DMS114 treated with DMSO at 0.1 percent for 48 hours (cell line): ENCODE results near the gene ACP4.
A peak's percentile ranks its signal among the peaks of the same experiment; 100 is the strongest.
"Not testable (repeated sequence)": the region's sequence is repeated elsewhere in the genome, so short reads cannot be mapped to it uniquely, and the experiment has no call there.

Experiments used
- DNase-seq: peaks from one replicate; lab custom pipeline; 2025; ENCODE audit not compliant: unreplicated experiment; lab: John Stamatoyannopoulos, UW

ACP4 gene, protein sequence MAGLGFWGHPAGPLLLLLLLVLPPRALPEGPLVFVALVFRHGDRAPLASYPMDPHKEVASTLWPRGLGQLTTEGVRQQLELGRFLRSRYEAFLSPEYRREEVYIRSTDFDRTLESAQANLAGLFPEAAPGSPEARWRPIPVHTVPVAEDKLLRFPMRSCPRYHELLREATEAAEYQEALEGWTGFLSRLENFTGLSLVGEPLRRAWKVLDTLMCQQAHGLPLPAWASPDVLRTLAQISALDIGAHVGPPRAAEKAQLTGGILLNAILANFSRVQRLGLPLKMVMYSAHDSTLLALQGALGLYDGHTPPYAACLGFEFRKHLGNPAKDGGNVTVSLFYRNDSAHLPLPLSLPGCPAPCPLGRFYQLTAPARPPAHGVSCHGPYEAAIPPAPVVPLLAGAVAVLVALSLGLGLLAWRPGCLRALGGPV

DNA sequence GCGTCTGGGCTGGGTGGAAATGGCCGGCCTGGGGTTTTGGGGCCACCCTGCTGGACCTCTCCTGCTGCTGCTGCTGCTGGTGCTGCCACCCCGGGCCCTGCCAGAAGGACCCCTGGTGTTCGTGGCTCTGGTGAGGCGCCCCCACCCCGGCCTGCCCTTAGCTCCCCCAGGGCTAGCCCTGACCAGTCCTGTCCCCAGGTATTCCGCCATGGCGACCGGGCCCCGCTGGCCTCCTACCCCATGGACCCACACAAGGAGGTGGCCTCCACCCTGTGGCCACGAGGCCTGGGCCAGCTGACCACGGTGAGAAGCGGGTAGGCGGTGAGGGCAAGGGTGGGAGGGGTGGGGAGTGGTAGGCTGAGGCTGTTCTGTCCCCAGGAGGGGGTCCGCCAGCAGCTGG is at the start of gene ACP4:
ACP4 (plus strand) TSS at position 20 of the 400 bp plus-strand sequence; CDS start at position 20, 0 bp downstream.
- no peak for DNase-seq

DNA sequence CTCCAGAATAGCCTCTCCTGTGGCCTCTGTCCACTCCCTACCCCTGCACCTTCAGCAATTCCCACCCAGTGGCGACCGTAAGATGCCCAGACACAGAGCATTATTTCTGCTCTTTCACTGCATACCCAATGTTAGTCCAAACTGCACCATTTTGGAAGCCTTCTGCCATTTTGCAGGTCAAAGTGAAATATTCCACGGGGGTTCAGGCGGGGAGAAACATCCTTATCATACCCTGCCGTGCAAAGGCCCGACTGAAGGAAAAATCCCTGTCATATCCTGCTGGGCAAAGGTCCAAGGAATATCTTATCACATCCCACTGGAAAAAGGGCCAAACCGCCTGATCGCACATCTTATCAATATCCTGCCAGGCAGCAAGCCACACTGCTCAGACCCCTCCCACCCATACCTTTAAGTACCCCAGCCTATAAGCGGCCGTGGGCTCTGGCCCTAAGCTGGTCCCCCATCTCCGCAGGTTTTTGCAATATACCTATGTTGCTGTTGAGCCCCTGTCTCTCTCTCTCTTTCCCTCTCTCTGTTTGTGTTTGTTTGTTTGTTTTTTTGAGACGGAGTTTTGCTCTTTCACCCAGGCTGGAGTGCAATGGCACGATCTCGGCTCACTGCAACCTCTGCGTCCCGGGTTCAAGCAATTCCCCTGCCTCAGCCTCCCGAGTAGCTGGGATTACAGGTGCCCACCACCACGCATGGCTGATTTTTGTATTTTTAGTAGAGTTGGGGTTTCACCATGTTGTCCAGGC is 48.9 kb upstream of the ACP4 start:
- no peak for DNase-seq

DNA sequence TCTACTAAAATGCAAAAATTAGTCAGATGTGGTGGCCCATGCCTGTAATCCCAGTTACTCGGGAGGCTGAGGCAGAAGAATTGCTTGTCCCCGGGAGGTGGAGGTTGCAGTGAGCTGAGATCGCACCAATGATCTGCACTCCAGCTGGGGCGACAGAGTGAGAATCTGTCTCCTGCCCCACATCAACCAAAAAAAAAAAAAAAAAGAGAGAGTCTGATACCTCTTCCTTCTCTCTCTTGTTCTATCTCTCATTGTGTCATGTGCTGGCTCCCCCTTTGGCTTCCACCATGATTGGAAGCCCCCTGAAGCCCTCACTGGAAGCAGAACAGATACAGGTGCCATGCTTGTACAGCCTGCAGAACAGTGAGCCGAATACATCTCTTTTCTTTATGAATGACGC is 46.7 kb upstream of the ACP4 start:
- no peak for DNase-seq

DNA sequence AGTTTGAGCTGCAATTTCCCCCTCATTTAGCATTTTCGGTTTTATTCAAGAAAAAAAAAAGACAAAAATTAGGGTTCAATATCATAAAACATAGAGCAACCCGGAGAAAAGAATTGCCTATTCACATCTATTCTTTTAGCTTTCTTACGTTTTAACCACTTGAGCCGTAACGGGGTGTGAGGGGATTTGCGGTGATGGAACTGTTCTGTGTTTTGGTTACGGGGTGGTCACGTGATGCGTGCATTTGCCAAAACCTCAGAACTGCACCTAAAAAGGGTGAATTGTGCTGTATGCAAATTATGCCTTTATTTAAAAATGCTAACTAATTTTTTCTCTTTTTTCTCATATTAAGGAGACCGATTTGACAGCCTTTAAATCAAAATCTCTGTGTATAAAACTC is 45.0 kb upstream of the ACP4 start:
- no peak for DNase-seq

DNA sequence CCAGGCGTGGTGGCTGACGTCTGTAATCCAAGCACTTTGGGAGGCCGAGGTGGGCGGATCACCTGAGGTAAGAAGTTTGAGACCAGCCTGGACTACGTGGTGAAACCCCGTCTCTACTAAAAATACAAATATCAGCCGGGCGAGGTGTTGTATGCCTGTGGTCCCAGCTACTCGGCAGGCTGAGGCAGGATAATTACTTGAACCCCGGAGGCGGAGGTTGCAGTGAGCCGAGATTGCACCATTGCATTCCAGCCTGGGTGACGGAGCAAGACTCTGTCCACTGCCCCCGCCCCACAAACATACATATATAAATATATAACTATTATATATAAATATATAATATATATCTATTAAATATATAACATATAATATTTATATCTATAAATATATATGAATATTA is 43.1 kb upstream of the ACP4 start:
- DNase-seq, result not testable (repeated sequence)

DNA sequence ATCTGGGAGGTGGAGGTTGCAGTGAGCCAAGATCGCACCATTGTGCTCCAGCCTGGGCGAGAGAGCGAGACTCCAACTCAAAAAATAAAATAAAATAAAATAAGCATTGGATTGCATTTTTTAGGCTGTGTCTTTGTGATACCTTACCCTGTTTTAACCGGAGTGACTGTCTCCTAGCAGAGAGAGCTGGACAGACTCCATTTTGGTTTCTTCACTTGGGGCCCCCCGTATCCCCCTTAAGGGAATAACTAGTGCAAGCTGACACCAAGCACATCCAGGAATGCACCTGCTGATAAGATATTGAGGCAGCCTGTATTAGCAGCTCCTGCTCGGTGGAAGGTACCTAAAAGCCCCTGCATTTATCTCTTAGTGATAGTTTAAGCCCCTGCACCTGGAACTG is 40.7 kb upstream of the ACP4 start:
- DNase-seq, result no peak

DNA sequence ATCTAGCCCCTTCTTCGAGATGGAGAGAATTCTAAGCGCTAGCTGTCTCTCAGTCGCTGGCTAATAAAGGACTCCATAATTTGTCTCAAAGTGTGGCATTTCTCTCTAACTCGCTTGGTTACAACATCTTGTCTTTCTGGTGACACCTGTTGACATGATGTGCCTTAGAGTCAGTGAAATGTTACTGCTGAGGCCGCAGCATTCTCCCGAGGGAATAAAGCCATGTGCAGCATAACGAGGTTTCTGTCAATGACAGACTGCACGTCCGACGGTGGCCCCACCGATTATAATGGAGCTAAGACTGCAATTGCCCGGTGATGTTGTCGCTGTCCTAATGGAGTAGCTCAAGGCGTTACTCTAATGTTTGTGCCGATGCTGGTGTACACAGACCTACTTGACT is 40.2 kb upstream of the ACP4 start:
- DNase-seq, result no peak

DNA sequence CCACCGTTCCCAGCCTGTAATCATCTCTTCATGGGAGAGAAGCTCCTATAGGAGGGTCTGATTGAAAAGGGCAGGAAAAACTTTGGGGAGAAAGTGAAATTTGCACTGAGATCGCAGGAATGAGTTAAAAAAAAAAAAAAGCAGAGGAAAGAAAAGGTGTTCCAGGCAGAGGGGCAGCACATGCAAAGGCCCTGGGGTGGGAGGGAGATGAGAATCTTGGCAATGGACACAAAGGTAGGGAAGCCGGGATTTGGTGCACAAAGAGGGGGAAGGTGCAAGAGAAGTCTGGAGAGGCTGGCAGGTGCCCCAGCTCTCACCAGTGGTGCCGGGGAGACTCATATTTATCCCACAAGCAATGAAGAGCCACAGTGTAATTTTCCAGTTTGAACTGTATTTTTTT is 36.3 kb upstream of the ACP4 start:
- no peak for DNase-seq

DNA sequence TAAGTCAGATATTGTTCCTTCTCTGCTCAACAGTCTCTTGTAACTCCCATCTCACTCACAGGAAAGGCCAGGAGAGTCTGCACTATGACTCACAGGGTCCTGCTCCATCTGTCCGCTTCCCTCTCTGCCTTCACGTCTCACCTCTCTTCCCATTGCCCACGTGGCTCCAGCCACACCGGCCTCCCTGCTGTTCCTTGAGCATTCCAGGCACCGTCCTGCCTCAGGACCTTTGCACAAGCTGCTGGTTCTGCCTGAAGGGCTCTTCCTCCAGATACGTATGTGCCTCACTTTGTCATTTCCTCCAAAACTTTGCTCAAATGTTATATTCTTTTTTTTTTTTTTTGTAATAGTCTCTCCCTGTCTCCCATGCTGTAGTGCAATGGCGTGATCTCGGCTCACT is 34.0 kb upstream of the ACP4 start:
- DNase-seq, result not testable (repeated sequence)

DNA sequence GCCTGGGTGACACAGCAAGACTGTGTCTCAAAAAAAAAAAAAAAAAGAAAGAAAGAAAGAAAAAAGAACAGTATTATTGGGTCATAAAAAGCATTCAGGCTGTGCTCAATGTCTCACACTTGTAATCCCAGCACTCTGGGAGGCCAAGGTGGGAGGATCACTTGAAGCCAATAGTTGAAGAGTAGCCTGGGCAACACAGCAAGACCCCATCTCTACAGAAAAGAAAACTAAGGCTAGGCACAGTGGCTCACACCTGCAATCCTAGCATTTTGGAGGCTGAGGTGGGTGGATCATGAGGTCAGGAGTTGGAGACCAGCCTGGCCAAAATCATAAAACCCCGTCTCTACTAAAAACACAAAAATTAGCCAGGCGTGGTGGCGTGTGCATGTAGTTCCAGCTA is 32.6 kb upstream of the ACP4 start:
- DNase-seq, result not testable (repeated sequence)

DNA sequence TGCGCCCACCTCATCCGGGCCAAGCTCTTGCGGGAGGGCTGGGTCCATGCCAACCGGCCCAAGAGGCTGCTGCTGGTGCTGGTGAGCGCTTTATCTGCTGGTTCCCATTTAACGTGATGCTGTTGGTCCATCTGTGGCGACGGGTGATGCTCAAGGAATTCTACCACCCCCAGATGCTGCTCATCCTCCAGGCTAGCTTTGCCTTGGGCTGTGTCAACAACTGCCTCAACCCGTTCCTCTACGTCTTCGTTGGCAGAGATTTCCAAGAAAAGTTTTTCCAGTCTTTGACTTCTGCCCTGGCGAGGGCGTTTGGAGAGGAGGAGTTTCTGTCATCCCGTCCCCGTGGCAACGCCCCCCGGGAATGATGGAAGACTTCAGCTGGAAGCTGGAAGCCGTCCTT is 31.1 kb upstream of the ACP4 start:
- not testable (repeated sequence) for DNase-seq

DNA sequence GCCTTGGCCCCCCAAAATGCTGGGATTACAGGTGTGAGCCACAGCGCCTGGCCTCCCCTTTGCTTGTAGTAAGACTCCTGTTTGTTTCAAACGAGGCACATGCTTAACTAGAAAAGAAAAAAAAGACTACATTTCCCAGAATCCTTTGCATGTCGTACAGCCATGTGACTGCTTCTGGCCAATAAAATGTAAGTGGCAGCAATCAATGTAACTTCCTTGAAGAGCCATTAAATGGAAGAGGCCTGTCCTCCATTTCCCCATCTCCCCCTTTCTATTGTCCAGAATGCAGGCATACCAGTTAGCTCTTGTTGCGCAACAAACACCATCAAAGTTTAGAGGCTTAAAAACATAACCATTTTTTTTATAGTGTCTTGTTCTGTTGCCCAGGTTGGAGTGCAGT is 30.3 kb upstream of the ACP4 start:
- DNase-seq, result peak; percentile 25

DNA sequence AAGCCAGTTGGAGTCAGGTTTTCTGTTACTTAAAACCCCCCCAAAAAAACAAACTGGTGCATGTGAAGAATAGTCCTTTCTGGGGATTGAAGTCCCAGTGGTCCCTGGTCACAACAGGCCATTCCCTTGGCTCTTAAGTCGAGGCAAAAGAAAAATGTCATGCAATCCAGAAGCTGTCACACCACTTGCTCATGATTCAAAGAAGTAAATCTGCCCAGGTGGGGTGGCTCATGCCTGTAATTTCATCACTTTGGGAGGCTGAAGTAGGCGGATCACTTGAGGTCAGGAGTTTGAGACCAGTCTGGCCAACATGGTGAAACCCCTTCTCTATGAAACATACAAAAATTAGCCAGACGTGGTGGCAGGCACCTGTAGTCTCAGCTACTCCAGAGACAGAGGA is 28.7 kb upstream of the ACP4 start:
- not testable (repeated sequence) for DNase-seq

DNA sequence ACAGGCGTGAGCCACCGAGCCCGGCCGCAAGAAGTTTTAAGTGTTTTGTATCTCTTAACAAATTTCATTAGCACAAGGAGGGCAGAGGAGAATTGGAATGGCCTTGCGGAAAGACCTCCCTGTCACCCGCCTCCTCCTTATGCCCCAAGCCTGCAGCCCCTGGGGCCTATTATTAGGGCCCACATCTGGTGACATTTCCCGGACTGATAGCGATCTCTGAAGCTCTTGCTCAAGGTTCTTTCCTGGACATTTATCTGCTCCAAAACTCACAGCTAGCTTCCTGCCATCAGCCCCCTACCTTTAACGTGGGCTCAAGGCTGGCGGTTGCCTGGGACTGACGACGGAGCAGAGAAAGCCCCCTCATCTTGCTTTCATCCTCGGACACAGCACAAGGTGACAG is 26.7 kb upstream of the ACP4 start:
- DNase-seq, result not testable (repeated sequence)

DNA sequence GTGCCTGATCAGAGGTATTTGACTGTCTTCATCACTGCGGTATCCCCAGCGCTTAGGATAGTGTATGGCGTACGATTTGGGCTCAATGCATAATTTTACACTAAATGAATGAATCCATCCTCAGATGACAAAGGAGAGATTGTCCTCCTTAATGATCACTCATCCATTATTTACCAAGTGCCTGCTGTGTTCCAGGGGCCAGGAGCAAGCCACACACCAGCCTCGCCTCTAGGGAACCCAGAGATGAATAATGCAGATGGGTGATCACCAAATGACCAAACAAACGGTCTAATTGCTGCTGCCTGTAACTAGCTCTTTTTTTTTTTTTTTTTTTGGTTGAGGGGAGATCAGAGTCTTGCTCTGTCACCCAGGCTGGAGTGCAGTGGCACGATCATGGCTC is 25.8 kb upstream of the ACP4 start:
- DNase-seq, result no peak

DNA sequence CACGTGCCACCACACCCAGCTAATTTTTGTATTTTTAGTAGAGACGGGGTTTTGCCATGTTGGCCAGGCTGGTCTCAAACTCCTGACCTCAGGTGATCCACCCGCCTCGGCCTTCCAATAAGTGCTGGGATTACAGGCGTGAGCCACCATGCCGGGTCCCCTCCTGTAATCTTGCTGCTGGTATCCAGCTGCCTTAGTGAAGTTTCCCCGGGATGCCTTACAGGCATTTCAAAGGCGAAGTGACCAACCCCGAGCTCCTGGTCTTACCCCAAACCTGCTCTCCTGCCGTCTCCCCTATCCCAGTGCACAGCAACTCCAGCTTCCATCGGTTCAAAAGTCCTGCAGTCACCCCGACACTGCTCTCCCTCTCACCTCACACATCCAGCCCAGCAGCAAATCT is 23.5 kb upstream of the ACP4 start:
- not testable (repeated sequence) for DNase-seq

DNA sequence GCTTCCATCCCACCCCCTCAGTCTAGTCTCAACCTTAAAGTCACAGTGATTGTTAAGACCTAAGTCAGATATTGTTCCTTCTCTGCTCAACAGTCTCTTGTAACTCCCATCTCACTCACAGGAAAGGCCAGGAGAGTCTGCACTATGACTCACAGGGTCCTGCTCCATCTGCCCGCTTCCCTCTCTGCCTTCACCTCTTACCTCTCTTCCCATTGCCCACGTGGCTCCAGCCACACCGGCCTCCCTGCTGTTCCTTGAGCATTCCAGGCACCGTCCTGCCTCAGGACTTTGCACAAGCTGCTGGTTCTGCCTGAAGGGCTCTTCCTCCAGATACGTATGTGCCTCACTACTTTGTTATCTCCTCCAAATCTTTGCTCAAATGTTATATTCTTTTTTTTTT is 23.0 kb upstream of the ACP4 start:
- not testable (repeated sequence) for DNase-seq

DNA sequence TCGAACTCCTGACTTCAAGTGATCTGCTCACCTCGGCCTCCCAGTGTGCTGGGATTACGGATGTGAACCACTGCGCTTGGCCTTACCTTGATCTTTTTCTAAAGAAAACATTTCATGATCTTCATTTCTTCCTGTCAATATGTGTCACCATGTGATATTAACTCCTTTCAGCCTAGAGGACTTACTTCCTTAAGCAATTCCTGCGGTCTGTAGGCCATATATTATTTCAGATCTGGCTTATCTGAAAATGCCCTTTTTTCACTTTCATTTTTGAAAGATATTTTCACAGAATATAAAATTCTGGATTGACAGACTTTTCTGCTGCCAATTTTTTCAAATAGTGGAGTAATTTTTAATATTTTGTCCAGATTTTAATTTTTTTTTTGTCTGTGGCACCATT is 21.9 kb upstream of the ACP4 start:
- no peak for DNase-seq

DNA sequence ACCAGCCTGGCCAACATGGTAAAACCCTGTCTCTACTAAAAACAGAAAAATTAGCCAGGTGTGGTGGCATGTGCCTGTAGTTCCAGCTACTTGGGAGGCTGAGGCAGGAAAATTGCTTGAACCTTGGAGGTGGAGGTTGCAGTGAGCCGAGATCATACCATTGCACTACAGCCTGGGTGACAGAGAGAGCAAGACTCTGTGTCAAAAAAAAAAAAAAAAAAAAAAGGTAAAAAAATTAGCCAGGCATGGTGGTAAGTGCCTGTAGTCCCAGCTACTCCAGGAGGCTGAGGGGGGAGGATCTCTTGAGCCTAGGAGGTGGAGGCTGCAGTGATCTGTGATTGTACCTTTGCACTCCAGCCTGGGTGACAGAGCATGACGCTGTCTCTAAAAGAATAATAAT is 20.1 kb upstream of the ACP4 start, which contains the start of gene GPR32:
GPR32 (plus strand) TSS at position 301 of the 400 bp plus-strand sequence. CDS start 137 bp downstream, outside the sequence.
- DNase-seq, result not testable (repeated sequence)

DNA sequence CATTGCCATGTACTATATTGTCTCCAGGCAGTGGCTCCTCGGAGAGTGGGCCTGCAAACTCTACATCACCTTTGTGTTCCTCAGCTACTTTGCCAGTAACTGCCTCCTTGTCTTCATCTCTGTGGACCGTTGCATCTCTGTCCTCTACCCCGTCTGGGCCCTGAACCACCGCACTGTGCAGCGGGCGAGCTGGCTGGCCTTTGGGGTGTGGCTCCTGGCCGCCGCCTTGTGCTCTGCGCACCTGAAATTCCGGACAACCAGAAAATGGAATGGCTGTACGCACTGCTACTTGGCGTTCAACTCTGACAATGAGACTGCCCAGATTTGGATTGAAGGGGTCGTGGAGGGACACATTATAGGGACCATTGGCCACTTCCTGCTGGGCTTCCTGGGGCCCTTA is 19.3 kb upstream of the ACP4 start:
- DNase-seq, result no peak

DNA sequence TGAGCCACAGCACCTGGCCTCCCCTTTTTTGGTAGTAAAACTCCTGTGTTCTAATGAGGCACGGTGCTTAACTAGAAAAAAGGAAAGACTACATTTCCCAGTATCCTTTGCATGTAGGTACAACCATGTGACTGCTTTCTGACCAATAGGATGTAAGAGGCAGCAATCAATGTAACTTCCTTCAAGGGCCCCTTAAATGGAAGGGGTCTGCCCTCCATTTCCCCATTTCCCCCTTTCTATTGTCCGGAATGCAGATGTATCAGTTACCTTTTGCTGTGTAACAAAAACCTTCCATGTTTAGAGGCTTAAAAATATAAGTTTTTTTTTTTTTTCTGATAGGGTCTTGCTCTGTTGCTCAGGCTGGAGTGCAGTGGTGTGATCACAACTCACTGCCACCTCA is 17.7 kb upstream of the ACP4 start:
- DNase-seq, result no peak

DNA sequence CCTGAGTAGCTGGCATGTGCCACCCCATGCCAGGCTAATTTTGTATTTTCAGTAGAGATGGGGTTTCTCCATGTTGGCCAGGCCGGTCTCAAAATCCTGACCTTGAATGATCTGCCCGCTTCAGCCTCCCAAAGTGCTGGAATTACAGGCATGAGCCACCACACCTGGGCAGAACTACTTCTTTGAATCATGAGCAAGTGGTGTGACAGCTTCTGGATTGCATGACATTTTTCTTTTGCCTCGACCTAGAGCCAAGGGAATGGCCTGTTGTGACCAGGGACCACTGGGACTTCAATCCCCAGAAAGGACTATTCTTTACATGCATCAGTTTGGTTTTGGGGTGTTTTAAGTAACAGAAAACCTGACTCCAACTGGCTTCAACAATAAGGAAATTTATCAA is 17.3 kb upstream of the ACP4 start:
- DNase-seq, result not testable (repeated sequence)
